Stimulated activated CD4-positive, alpha-beta T cell treated with anti-CD3 and anti-CD28 coated beads, TNF-alpha, amount 100 ng/mL, for 1 hour (primary cell): ENCODE measurements around the gene FOXP2.
"Not testable (repeated sequence)": the region's sequence is repeated elsewhere in the genome, so short reads cannot be mapped to it uniquely, and the experiment has no call there.

Source experiments
- DNase-seq, 3 donors: peaks; one replicate each; pipeline ENCODE4 v3.0.0-alpha.2; 2020; ENCODE audit warnings: low read depth in 3 of 3, low spot score in 1 of 3

The FOXP2 gene

GRCh38 chr7:114574384-114574783, 159.8 kb downstream of the FOXP2 start:
- no peak for DNase-seq

DNA sequence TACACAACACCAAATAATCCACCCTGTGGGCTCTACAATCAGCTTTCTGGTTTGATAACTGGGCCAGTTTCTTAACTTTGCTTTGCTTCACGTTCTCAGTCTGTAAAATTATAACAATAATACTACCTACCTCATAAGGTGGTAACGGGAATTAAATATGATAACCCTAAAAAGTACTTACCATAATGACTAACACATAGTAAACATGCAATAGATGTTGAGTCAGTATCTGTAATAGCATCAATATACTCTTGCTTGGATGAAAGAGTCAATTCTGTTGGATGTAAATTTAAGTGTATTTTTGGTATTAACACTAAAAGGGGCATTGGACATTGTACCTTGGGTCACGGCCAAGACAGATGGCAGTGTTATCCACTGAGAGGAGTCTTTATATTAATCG, 160.5 kb downstream of the FOXP2 start:
- DNase-seq = no peak

- DNase-seq = not testable (repeated sequence)
Observed at GRCh38 chr7:114580963-114581362, 166.3 kb downstream of the FOXP2 start.

DNA sequence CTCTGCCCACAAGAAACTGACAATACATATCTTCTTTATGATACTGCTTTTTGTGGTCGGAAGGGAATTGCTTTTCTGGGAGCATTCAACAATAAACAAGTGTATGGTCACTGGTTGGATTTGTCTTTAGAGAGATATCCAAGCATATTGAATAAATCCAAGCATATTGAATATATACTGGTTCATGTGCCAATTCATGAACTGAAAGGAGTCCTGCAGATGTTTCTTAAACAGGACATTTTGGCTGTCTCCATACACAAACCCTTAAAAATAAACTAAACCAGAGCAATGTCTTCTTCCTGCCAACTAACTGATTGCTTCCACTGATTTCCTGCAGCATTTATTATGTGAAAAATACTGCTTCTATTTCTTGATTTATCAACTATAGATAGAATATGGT, 173.9 kb downstream of the FOXP2 start:
- DNase-seq = no peak

GRCh38 chr7:114589436-114589835, 174.8 kb downstream of the FOXP2 start:
- DNase-seq = no peak

DNA sequence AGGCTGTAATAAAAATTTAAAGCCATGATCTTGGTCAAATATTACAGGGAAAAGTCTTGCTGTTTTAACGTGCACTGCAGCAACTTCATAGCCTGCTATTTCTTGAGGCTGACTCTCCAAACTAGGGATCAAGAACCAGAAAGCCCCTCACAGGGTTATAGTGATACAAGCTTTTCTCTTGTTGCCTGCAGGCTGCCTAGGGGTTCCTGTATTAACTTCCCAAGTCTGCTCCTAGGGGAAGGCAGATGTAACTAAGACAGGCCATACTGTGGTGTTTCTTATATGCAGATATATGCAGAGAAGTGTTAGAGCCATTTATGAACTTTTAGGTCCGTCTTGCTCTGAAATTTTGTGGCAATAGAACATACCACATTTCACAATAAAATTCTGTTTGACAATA, 175.7 kb downstream of the FOXP2 start:
- DNase-seq = no peak

DNA sequence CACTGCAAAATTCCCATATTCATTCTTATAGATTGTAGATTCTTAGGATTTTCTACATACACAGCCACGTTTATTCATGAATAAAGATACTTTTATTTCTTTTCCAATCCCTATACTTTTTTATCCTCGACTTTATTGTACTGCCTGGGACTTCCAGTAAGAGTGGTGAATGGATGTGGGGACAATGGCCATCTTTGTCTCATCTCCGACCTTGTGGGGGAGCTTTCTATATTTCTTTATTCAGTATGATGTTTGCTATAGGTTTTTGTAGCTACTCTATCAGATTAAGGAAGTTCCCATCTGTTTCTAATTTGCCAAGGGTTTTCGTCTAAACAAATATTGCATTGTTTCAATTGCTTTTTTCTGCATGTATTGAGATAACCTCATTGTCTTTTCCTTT, 184.3 kb downstream of the FOXP2 start:
- DNase-seq = no peak

GRCh38 chr7:114606100-114606499, 191.5 kb downstream of the FOXP2 start:
- DNase-seq = no peak

GRCh38 chr7:114608822-114609221, 194.2 kb downstream of the FOXP2 start:
- DNase-seq = not testable (repeated sequence)

DNA sequence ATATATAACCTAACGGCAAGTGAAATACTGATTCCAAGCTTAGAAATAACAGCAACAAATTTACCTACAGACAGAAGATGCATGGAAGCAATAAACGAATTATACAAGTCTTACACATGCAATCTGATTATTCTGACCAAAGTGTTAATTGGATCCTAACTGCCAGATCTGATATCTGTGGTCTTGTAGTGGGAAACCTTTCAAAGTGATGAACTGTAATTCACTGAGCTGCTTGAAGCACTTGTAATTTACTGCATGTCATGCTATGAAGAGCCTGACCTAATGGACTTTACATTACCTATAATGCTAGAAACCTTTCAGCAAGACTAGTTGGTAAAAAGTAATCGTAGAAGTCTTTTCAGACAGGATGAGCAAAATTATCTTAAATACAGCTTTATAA, 205.6 kb downstream of the FOXP2 start:
- DNase-seq = no peak

- DNase-seq = no peak
Observed at GRCh38 chr7:114622221-114622620, 207.6 kb downstream of the FOXP2 start.

GRCh38 chr7:114623146-114623545, 208.5 kb downstream of the FOXP2 start:
- no peak for DNase-seq

DNA sequence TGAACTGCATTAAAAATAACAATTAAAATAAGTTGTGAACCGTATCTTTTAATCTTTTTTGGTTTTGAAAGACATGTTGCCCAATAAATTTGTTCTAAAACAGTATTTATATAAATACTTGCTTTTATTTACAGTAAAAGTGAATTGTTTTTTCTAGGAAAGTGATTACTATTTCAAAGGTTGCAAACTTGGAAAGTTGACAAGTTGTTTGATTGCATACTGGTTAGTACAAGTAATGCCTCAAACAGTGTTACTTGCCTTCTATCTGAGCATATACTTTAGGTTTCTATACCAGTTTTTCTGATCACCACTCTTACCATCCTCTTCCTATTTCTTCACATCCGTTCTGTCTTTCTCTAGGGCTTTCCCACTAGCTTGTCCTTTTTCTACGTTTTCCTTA, 212.6 kb downstream of the FOXP2 start:
- DNase-seq = no peak

- no peak for DNase-seq
Observed at GRCh38 chr7:114628362-114628761, 213.7 kb downstream of the FOXP2 start.

DNA sequence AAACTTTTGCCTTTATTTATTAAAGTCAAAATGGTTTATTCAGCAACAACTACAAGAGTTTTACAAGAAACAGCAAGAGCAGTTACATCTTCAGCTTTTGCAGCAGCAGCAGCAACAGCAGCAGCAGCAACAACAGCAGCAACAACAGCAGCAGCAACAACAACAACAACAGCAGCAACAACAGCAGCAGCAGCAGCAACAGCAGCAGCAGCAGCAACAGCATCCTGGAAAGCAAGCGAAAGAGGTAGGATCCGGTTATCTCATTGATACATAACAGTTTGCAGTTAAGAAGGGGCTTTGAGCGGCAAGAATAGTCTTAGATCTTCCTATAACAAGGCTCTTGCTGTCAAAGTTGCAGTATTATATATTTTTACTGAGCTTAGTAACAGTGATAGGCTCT, 215.1 kb downstream of the FOXP2 start:
- DNase-seq = no peak

DNA sequence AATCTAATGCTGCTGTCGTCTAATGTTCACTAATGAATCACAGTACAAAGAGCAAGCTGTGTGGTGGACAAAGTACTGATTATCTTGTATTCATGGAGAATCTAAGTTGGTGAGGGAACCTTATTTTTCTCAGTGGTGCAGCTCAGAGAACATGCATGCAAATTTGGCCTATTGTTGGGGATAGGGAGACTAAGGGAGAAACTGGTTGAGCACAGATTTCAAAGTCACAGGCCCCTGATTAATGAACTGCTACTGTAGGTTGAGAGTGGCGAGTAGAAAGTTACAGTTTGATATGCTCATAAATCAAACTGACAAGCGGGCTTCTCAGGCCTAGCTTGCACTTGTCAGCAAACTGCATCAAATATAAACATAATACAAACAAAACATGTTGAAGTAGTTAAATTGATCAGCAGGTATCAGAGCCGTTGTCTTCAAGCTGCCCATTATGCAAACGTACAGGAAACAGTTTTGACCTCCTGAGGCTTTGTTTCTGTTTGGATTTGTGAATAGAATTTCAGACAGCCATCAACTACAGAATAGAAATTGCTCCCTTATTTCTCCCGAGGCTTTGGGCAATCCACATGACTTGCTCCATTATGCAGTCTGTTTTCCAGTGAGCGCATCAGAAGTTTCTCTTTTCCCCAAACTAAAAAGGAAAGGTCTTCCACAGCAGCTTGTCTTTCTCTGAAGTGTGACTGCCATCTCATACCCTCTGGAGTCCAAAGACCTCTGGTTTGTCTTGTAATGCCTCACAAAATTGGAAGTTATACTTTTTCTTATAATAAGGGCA, 215.8 kb downstream of the FOXP2 start:
- no peak for DNase-seq

- no peak for DNase-seq
Observed at GRCh38 chr7:114631249-114631822, 216.7 kb downstream of the FOXP2 start.

GRCh38 chr7:114639451-114639850, 224.8 kb downstream of the FOXP2 start:
- DNase-seq = no peak

DNA sequence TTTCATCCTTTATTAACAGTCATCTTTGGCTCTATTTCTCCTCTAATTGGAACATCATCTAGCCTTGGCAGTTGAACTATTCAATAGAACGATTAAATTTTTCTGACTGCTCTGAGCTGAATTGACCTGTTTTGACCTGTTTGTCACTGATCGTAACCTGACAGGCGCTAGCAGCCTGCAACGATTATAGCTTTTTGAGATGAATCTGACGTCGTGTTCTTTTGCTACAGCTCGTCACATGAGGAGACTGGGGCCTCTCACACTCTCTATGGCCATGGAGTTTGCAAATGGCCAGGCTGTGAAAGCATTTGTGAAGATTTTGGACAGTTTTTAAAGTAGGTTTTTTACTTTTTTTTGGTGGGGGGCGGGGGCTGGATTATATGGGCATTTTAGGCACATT, 229.8 kb downstream of the FOXP2 start:
- no peak for DNase-seq

DNA sequence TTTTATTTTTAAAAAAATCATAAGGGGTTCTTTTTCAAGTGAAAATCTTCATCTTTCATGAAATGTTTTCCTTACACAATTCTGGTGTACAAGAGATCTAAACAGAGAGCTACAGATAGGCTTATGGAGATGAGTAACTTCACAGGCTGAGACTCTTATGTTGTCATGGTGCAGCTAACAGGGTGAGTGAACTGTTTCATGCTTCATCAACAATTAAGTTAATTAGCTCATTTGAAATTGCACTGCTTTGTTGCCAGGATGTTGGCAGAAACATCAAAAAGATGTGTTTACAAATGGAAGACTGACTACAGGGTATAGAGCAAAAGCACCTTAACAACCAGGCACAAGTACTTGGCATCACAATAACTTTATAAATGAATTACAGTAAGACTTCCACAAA, 230.8 kb downstream of the FOXP2 start:
- no peak for DNase-seq

DNA sequence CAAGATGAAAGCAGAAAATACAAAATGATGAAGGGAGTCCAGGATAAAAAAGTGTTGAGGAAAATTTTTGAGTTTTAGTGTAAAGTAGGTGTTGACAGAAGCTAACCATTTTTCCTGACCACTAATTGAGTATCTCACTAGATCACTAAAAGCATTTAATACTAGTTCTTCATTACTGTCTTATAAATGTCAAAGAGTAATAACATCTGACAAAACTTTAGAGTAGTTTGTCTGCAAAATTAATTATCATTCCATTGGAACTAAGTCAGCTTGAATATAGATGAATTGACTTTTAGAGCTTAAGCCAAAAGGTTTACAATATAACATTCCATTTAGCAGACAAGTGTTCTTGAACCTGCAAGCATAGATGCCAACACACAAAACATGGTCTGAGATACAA, 232.9 kb downstream of the FOXP2 start:
- DNase-seq = no peak

- no peak for DNase-seq
Observed at GRCh38 chr7:114648117-114648516, 233.5 kb downstream of the FOXP2 start.

GRCh38 chr7:114648680-114649079, 234.1 kb downstream of the FOXP2 start:
- DNase-seq = no peak
